ENCODE measurements around the gene HOXB3.
A peak's percentile ranks its signal among the peaks of the same experiment; 100 is the strongest.

Gene HOXB3

GRCh38 chr17:48597778-48598631, 8.0 kb upstream of the HOXB3 start:
- peak; percentile 74 for DNase-seq

DNA sequence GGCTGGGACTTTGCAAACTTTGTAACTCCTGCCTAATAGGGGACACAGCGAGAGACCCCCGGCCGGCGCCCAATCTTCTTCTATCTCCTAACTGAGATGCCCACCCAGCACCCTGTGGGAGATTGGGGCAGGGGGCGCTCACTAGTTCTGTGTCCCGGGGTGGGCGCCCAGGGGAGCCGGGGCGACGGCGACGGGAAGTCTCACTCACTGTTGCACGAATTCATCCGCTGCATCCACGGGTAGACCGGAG, 7.4 kb upstream of the HOXB3 start:
- no peak for DNase-seq

DNA sequence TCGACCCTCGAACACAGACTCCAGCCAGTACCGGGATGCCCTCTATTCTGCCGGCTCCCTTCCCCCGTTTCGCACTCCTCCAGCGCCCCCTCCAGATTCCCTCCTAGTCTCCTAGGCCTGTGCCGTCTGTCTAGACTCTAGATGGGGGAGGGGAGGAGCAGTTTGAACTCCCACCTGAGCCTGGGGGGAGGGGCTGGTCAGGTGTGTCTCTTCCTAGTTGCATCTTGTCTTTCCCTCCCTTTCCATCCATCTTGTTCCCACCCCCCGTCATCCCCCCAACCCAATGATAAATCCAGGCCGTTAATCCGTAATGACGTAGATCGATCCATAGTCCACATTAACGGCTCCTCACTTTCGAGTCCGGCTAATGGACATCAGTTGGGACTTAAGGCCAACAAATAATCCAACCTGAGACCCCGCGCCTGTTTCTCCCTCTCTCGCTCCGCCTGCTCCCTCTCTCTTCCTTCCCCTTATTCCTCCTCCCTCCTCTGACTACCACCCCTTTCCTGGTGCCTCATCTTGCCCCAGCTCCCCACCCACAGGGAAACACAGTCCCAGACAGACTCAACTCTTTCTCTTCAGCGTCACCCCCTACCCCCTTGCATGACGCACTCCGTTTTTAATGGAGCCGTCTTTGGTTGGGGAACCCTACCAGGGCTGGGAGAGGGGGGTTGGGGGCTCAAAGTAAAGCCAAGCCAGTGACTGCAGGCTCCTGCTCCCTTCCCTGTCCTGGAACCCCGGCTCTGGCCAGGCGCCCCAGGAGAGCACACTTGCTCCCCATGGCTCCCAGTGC, 6.9 kb upstream of the HOXB3 start:
- DNase-seq = peak; percentile 84

DNA sequence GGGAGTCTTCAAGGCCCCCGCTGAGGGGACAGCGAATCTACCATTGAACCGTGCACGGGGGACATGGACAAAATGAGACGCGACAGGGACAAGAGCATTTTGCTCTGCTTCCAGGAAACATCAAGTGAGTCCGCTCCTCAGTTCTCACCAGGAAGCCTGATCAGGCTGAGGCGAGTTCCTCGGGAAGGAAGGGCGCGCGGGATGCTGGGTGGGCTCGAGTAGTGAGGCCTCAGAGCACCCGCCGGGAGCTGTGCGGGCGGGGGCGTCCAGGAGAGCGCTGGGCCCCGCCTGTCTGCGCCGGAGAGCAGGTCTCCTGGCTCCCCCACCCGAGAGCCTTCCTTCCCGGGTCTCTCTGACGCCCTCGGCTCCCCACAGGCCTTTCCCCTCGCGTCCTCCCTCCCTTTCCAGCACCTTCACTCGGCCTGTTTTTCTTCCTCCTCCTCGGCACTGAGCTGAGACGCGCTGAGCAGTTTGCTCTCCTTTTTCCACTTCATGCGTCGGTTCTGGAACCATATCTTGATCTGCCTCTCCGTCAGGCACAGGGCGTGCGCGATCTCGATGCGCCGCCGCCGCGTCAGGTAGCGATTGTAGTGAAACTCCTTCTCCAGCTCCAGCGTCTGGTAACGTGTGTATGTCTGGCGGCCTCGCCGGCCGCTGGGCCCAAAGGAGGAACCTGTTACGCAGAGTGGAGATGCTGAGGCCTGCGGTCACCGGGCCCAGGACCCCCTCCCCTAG, 6.1 kb upstream of the HOXB3 start:
- DNase-seq = peak; percentile 75

- no peak for DNase-seq
Observed at GRCh38 chr17:48595278-48595999, 5.4 kb upstream of the HOXB3 start.

DNA sequence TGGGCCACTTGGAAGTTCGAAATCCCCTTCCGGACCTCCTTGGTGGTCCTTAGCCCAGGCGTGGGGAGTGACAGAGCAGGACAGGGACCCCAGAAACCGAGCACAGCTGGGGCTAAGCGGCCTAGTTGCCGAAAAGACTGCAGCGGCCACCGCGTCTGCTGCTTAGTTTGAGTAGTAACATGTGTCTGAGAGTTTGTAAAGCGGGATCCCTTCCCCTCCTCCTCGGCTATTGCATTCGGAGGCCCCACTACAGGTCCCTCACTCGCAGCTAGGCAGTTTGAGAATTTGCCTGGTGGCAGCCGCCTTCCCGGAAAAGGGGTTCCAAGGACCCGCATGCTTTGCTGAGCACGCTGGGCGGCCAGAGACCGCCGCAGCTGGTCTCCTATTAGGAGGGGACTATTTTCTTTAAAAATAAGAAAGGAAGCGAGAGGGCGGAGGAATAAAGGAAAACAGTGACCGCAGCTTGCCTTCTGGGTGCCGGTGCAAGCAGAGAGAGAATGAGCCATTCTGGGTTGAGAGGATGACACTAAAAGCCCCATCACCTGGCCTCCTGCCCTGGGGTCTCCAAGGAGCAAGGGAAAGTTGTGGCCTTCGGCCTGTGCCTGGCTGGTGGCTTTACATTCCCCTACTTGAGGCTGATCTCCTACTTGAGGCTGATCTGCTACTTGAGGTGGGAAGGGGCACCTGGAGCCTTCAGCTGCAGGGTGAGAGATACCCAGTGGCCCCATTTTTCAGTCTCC, 4.7 kb upstream of the HOXB3 start:
- DNase-seq = no peak

- DNase-seq = peak; percentile 99
Observed at GRCh38 chr17:48593840-48594537, 3.9 kb upstream of the HOXB3 start.

DNA sequence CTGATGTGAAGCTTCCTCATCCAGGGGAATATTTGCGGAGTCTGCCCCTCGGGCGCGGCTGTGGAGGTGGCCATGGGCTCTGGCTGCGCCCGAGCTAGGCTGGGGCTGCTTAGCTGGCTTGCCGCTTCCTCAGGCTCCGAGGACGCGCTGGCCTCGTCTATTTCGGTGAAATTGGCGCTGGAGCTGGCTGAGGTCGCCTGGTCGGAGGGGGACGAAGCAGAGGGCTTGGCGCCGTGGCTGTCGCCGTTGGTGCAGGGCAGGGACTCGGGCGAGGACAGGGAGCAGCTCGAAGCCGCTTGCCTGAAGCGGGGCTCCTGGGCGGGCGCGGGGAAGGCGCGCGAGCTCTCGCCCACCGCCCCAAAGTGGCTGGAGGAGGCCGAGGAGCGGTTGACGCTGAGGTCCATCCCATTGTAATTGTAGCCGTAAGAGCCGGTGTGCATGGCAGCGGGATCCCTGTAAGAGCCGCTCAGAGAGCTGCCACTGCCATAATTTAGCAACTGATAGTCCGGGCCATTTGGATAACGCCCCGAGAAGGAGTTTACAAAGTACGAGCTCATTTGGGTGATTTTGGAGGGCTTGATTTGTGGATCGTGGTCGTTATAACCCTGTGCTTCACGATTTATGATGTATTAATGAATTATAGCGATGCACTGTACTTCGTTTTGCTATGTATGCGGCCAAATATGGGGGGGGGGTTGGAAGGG, 3.2 kb upstream of the HOXB3 start, which contains the start of gene HOXB5:
HOXB5 (minus strand) TSS at position 654 of the 704 bp plus-strand sequence; CDS start at position 557, 97 bp downstream.
- peak; percentile 89 for DNase-seq

- peak; percentile 34 for DNase-seq
Observed at GRCh38 chr17:48592577-48592976, 2.5 kb upstream of the HOXB3 start.

DNA sequence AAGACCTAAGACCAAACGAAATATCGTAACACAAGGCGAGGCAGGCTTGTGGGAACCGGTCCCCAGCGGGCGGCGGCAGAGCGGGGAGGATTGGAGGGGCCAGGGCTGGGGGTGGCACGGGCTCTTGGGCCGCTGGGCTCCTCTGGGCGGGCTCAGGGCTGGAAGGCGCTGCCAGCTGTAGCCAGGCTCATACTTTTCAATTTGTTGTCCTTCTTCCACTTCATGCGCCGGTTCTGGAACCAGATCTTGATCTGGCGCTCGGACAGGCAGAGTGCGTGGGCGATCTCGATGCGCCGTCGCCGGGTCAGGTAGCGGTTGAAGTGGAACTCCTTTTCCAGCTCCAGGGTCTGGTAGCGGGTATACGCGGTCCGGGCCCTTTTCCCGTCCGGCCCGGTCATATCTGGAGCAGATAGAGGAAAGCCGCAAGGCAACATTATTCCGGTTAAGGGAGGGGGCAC, 2.0 kb upstream of the HOXB3 start:
- DNase-seq = no peak

GRCh38 chr17:48591255-48592056, 1.4 kb upstream of the HOXB3 start:
- no peak for DNase-seq

- DNase-seq = no peak
Observed at GRCh38 chr17:48590607-48591161, 643 bp upstream of the HOXB3 start.

GRCh38 chr17:48589060-48589830, 796 bp downstream of the HOXB3 start:
- DNase-seq = no peak

- DNase-seq = peak; percentile 30
Observed at GRCh38 chr17:48588528-48588927, 1.5 kb downstream of the HOXB3 start.

DNA sequence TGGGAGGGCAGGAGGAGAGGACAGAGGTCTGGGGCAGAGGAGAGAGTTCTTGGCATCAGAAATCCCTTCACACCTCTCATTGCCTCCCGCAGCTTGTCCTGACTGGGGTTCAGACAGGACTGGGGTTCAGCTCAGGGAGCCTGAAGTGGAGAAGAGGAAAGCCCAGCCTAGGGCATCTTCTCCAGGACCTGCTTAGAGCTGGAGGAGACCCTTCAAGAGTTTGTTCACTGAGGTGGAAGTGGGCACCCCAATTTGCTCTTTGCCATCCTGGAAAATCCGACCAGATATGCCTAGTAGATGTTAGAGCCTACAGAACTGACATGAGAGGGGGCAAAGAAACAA, 2.0 kb downstream of the HOXB3 start:
- no peak for DNase-seq

DNA sequence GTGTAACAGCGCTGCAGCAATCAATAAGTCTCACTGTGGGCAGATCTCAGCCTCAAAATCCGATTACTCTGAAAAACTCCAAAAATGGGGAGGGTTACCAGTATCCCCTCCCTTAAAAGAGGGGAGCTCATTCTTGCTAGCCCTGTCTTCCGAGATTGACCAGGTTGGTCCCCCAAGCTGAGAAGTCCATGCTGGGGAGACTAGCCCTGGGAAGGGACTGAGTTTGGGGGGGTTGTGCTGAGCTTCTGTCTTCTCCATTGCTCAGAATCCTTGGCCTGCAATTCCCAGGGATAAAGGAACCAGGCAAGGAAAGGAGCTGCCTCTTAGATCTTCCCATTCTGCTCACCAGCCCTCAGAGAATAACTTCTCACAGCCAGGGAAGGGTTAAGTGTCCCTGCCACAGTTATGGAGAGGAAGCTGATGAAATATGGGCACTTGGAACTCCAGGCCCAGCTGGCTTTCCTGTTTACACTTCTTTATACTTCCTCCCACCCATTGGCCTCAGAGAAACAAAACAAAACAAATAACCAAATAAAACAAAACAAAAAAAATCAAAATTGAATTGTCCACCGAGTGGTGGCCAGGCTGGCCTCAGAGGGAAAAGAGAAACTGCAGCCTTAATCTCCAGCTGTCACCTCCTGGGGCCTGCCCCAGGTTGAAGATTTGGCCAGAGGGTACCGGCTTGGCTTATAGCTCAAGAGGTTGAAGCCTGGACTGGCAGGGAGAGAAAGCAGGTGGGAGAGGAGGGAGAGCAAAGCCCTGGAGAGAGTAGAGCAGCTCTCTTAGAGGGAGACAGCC, 2.6 kb downstream of the HOXB3 start:
- DNase-seq = peak; percentile 94

- peak; percentile 39 for DNase-seq
Observed at GRCh38 chr17:48586355-48587258, 3.4 kb downstream of the HOXB3 start.

Data from NCI-H69 (cell line).